ENCODE data around the gene SYNE4.

DNA sequence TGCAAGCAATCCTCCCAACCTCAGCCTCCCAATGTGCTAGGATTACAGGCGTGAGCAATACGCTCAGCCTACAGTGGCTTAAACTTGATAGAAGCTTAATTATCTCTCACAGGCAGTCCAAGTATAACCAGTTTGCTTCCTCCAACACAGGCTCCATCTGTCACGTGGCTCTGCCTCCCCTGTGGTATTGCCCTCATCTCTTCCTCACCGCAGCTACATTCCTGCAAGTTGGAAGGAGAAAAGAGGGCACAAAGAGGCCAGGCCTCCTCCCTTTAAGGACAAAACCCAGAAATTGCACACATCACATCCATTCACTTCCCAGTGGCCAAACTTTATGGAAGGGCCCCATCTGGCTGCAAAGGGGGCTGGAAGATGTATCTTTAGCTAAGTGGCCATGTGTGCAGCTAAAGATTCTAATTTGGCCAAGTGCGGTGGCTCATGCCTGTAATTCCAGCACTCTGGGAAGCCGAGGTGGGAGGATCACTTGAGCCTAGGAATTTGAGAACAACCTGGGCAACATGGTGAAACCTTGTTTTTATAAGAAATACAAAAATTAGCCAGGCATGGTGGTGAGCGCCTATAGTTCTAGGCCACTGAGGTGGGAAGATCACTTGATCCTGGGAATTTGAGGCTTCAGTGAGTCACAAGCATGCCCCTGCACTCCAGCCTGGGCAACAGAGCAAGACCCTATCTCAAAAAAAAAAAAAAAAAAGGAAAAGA lies 16.7 kb downstream of the SYNE4 start:
- TF ChIP-seq, protein P1, sequence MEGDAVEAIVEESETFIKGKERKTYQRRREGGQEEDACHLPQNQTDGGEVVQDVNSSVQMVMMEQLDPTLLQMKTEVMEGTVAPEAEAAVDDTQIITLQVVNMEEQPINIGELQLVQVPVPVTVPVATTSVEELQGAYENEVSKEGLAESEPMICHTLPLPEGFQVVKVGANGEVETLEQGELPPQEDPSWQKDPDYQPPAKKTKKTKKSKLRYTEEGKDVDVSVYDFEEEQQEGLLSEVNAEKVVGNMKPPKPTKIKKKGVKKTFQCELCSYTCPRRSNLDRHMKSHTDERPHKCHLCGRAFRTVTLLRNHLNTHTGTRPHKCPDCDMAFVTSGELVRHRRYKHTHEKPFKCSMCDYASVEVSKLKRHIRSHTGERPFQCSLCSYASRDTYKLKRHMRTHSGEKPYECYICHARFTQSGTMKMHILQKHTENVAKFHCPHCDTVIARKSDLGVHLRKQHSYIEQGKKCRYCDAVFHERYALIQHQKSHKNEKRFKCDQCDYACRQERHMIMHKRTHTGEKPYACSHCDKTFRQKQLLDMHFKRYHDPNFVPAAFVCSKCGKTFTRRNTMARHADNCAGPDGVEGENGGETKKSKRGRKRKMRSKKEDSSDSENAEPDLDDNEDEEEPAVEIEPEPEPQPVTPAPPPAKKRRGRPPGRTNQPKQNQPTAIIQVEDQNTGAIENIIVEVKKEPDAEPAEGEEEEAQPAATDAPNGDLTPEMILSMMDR (IDR thresholded peaks at IDR 0.05; ENCODE audit: insufficient read depth, low read depth, low read length) = no peak
- TF ChIP-seq EZH2 (IDR thresholded peaks at IDR 0.05; ENCODE audit: insufficient read depth, low read length) = no peak

Data from astrocyte (in vitro differentiated cells and primary cell).